BLaER1 (cell line): ENCODE measurements around the gene FBXO24.

Source experiments
- H3K27ac ChIP-seq: shearing (Covaris generic); formaldehyde crosslinking; 2 replicates; pipeline ENCODE4 v1.8.1; 2022
- H3K27me3 ChIP-seq: shearing (Covaris generic); formaldehyde crosslinking; 2 replicates; pipeline ENCODE4 v1.8.1; 2022
- H3K36me3 ChIP-seq: shearing (Covaris generic); formaldehyde crosslinking; 2 replicates; pipeline ENCODE4 v1.8.1; 2022
- H3K4me1 ChIP-seq: shearing (Covaris generic); formaldehyde crosslinking; 2 replicates; pipeline ENCODE4 v1.8.1; 2022
- H3K4me2 ChIP-seq: shearing (Covaris generic); formaldehyde crosslinking; 2 replicates; pipeline ENCODE4 v1.8.1; 2022
- H3K4me3 ChIP-seq: shearing (Covaris generic); formaldehyde crosslinking; 2 replicates; pipeline ENCODE4 v1.8.1; 2022
- H3K9ac ChIP-seq: shearing (Covaris generic); formaldehyde crosslinking; 2 replicates; pipeline ENCODE4 v1.8.1; 2022
- H3K9me3 ChIP-seq: shearing (Covaris generic); formaldehyde crosslinking; 2 replicates; pipeline ENCODE4 v1.8.1; 2022
- H4K20me1 ChIP-seq: shearing (Covaris generic); formaldehyde crosslinking; 2 replicates; pipeline ENCODE4 v1.8.1; 2022
- Cebpa-rat ChIP-seq: shearing (Covaris generic); IDR thresholded peaks from 2 replicates; pipeline ENCODE4 v1.8.1; 2022

The FBXO24 gene

DNA sequence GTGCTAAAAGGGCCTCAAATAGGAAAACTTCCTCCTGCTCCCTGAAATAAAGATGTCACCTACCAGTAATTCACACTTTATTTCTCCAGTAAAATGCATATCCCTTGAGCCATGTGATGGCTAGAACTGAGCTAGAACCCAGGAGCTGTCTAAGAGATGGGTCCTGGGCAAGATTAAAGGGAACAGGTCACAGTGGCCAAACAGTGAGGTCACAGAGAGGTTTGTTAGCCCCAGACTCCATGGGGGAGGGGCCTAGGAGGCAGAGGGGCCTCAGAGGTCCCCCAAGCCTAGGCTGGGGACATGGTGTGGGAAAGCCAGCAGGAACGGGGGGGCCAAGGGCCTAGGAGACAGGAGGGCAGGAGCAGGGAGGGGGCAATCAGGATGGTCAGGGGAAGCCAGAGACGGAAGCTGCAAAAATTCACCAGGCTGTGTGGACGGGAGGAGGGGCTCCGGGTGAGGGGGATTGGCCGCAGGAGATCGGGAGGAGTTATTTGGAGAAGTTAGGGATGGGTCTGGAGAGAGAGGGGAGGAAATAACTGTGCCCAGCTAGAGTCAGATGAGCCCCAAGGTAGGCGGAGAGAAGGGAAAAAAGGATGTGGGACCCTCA, 3.3 kb downstream of the FBXO24 start:
- peak overlapping the region; percentile 54 for H3K4me2 ChIP-seq

DNA sequence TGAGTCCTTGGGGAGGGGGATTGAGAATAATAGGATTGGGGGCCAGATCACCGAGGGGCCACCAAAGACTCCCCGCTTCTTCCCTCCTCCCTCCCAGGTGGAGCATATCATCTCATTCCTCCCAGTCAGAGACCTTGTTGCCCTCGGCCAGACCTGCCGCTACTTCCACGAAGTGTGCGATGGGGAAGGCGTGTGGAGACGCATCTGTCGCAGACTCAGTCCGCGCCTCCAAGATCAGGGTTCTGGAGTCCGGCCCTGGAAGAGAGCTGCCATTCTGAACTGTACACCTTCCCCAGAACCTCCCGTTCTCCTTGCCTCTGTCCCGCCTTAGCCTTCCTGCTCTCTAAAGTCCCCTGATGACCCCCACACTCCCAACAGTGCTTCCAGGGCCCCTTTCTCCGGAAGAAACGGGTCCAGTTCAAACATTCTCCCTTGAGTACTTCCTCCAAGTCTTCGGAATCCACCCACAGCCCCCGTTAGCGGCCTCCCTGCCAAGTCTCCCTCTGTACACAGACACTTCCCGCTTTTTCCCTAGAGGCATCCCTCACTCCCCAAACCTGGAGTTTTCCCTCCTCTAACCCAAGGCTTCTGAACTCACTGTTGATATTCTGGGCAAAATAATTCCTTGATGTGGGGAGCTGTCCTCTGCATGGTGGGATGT, 4.1 kb downstream of the FBXO24 start:
- Histone ChIP-seq H3K27me3 (peaks cover 10% of the 10 kb centered on the region; the same call in 1 of the 2 replicates), H3K9ac (peak overlapping the region; percentile 45; the same call in 1 of the 2 replicates)

More for the DNA sequence above, 3.3 kb downstream of the FBXO24 start:
- Histone ChIP-seq H3K9me3 (no peaks in the 10 kb centered on the region), H3K27ac (no peak overlapping the region), H3K4me1 (peaks cover 27% of the 10 kb centered on the region), H3K4me3 (no peak overlapping the region), H3K27me3 (peaks cover 10% of the 10 kb centered on the region; the same call in 1 of the 2 replicates), H4K20me1 (peaks cover 14% of the 10 kb centered on the region), H3K9ac (no peak overlapping the region), H3K36me3 (no peaks in the 10 kb centered on the region)
- no peak for TF ChIP-seq Cebpa-rat

DNA sequence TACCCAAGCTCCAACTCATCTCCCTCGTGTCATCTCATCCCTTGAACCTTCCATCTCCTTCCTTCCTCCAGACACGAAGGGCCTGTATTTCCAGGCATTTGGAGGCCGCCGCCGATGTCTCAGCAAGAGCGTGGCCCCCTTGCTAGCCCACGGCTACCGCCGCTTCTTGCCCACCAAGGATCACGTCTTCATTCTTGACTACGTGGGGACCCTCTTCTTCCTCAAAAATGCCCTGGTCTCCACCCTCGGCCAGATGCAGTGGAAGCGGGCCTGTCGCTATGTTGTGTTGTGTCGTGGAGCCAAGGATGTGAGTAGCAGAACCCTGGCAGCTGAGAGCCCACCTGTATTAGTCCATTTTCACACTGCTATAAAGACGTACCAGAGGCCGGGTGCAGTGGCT, 5.5 kb downstream of the FBXO24 start:
- no peaks in the 10 kb centered on the region for H4K20me1 ChIP-seq

More for the DNA sequence above, 4.1 kb downstream of the FBXO24 start:
- no peak overlapping the region for H3K4me3 ChIP-seq
- no peak overlapping the region for H3K27ac ChIP-seq
- no peaks in the 10 kb centered on the region for H3K9me3 ChIP-seq
- peaks cover 23% of the 10 kb centered on the region for H3K4me1 ChIP-seq
- peak overlapping the region; percentile 54 for H3K4me2 ChIP-seq
- TF ChIP-seq Cebpa-rat = no peak
- H3K36me3 ChIP-seq = no peaks in the 10 kb centered on the region
- peaks cover 7% of the 10 kb centered on the region for H4K20me1 ChIP-seq

GRCh38 chr7:100595188-100595587, 9.1 kb downstream of the FBXO24 start:
- no peak overlapping the region for H3K4me2 ChIP-seq
- H4K20me1 ChIP-seq = no peaks in the 10 kb centered on the region
- TF ChIP-seq Cebpa-rat = no peak
- H3K9ac ChIP-seq = no peak overlapping the region
- H3K27me3 ChIP-seq = peaks cover 4% of the 10 kb centered on the region; the same call in 1 of the 2 replicates
- H3K4me1 ChIP-seq = peaks cover 25% of the 10 kb centered on the region
- no peak overlapping the region for H3K4me3 ChIP-seq
- H3K9me3 ChIP-seq = no peaks in the 10 kb centered on the region
- no peak overlapping the region for H3K27ac ChIP-seq
- no peaks in the 10 kb centered on the region for H3K36me3 ChIP-seq

More for the DNA sequence above, 5.5 kb downstream of the FBXO24 start:
- no peak overlapping the region for H3K9ac ChIP-seq
- no peak overlapping the region for H3K4me3 ChIP-seq
- H3K9me3 ChIP-seq = no peaks in the 10 kb centered on the region
- H3K27me3 ChIP-seq = peaks cover 10% of the 10 kb centered on the region; the same call in 1 of the 2 replicates
- H3K36me3 ChIP-seq = no peaks in the 10 kb centered on the region
- H3K27ac ChIP-seq = no peak overlapping the region
- no peak overlapping the region for H3K4me2 ChIP-seq
- TF ChIP-seq Cebpa-rat = no peak
- H3K4me1 ChIP-seq = peaks cover 23% of the 10 kb centered on the region

DNA sequence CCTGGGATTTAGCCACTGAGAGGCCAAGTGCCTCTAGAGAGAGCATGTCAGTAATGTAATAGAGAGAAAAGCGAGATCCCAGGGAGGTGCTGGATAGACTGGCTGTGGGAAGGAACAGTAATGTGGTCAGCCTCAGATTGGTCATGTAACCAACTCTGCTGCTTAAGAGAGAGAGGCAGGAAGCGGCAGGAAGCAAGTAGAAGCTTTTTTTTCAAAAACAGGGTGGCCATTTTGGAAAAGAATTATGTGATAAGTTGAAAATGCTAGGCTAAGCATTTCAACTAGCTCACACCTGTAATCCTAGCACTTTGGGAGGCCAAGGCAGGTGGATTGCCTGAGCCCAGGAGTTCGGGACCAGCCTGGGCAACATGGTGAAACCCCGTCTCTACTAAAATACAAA, 12.3 kb downstream of the FBXO24 start:
- Histone ChIP-seq H3K4me1 (peaks cover 51% of the 10 kb centered on the region), H3K36me3 (no peaks in the 10 kb centered on the region), H3K27me3 (no peaks in the 10 kb centered on the region), H3K4me2 (0 out of 2 replicates have a peak overlapping the region, but pooled peaks have one; percentile 5), H3K4me3 (no peak overlapping the region), H3K9ac (no peak overlapping the region), H3K9me3 (no peaks in the 10 kb centered on the region), H4K20me1 (no peaks in the 10 kb centered on the region), H3K27ac (no peak overlapping the region)
- TF ChIP-seq Cebpa-rat = no peak

DNA sequence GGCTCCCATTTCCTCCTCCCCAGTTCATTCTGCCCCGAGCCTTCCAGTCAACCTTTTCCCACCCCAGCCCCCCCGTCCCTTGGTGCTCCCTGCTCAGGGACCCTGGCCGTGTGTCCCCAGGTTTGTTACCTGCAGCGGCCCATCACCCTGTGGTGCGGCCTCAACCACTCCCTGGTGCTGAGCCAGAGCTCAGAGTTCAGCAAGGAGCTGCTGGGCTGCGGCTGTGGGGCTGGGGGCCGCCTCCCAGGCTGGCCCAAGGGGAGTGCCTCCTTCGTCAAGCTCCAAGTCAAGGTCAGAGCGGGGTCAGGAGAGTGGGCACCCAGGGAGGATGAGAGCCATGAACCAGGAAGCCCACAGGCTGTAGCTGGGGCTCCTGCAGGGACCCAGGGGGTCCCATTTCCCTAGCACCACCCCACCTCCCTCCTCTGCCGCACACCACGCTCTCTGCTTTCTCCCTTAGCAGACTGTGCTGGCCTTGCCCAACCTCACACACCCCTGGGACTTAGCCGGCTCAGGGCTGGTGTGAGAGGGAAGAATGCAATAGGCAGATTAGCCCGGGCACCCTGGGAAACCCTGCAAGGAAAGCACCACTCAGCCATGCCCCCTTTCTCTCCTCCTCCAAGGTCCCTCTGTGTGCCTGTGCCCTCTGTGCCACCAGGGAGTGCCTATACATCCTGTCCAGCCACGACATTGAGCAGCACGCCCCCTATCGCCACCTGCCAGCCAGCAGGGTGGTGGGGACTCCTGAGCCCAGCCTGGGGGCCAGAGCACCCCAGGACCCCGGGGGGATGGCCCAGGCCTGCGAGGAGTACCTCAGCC, 14.0 kb downstream of the FBXO24 start:
- Histone ChIP-seq H3K4me2 (peak overlapping the region; percentile 71), H3K27me3 (peaks cover 7% of the 10 kb centered on the region; the same call in 1 of the 2 replicates), H3K4me1 (peaks cover 59% of the 10 kb centered on the region), H4K20me1 (no peaks in the 10 kb centered on the region), H3K4me3 (no peak overlapping the region), H3K27ac (peak overlapping the region; percentile 63), H3K9ac (0 out of 2 replicates have a peak overlapping the region, but pooled peaks have one; percentile 60), H3K36me3 (no peaks in the 10 kb centered on the region), H3K9me3 (no peaks in the 10 kb centered on the region)
- TF ChIP-seq Cebpa-rat = no peak

GRCh38 chr7:100600730-100601038, 14.6 kb downstream of the FBXO24 start:
- H3K4me1 ChIP-seq = peaks cover 64% of the 10 kb centered on the region
- H3K27me3 ChIP-seq = peaks cover 12% of the 10 kb centered on the region; the same call in 1 of the 2 replicates
- no peak overlapping the region for H3K9ac ChIP-seq
- no peaks in the 10 kb centered on the region for H3K36me3 ChIP-seq
- no peaks in the 10 kb centered on the region for H3K9me3 ChIP-seq
- no peaks in the 10 kb centered on the region for H4K20me1 ChIP-seq
- peak overlapping the region; percentile 63; the same call in 1 of the 2 replicates for H3K27ac ChIP-seq
- no peak for TF ChIP-seq Cebpa-rat
- H3K4me3 ChIP-seq = no peak overlapping the region
- peak overlapping the region; percentile 71 for H3K4me2 ChIP-seq

DNA sequence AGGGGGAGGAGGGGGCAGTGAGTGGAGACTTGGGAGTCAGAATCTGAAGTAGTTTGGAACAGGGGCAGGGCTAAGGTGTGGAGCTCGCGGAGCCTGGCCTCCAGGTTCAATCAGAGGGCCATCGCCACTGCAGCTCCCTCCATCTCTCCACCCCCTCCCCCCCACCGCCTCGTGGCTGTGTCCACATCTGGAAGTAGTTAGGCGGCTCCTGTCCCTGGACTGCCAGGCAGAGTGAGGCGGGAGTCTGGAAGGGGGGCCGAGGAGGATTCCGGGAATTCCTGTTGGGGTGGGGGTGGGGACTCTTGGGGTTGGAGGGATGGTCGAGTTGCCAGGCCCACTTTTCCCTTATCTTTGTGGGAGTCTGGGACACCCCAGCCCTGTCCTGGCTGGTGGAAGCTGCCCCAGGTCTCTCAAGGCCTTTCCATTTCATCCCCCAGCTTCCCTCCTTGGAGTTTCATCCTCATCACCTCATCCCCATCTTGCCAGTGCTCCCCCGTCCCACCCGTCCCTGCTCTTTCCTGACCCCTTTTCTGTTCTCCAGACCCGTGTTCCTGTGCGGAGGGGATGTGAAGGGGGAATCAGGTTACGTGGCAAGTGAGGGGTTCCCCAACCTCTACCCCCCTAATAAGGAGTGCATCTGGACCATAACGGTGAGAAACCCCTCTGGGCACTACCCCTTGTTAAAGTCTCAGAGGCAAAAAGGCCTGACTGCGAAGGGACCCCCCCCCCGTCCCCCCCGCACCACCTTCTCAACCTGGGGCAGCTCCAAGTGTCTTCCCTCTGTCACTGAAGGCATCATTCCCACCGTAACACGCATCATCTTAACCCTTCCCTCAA, 17.0 kb downstream of the FBXO24 start:
- Histone ChIP-seq H3K4me2 (peak overlapping the region; percentile 99), H3K27me3 (peaks cover 22% of the 10 kb centered on the region; the same call in 1 of the 2 replicates), H3K36me3 (no peaks in the 10 kb centered on the region), H3K4me3 (peak overlapping the region; percentile 70), H3K9me3 (no peaks in the 10 kb centered on the region), H3K4me1 (peaks cover 73% of the 10 kb centered on the region), H3K9ac (peak overlapping the region; percentile 65), H3K27ac (0 out of 2 replicates have a peak overlapping the region, but pooled peaks have one; percentile 35), H4K20me1 (no peaks in the 10 kb centered on the region)
- no peak for TF ChIP-seq Cebpa-rat

GRCh38 chr7:100603726-100604027, 17.5 kb downstream of the FBXO24 start:
- H3K9ac ChIP-seq = peak overlapping the region; percentile 65
- no peaks in the 10 kb centered on the region for H4K20me1 ChIP-seq
- H3K4me3 ChIP-seq = peak overlapping the region; percentile 70
- peak overlapping the region; percentile 99 for H3K4me2 ChIP-seq
- peaks cover 68% of the 10 kb centered on the region for H3K4me1 ChIP-seq
- peaks cover 22% of the 10 kb centered on the region; the same call in 1 of the 2 replicates for H3K27me3 ChIP-seq
- no peak for TF ChIP-seq Cebpa-rat
- H3K36me3 ChIP-seq = no peaks in the 10 kb centered on the region
- H3K9me3 ChIP-seq = no peaks in the 10 kb centered on the region
- 0 out of 2 replicates have a peak overlapping the region, but pooled peaks have one; percentile 35 for H3K27ac ChIP-seq
